NCI-H345 treated with DMSO at 0.1 percent for 48 hours (cell line): ENCODE measurements around the gene ETFBKMT.

Experiments used
- DNase-seq: peaks from one replicate; lab custom pipeline; 2025; ENCODE audit not compliant: unreplicated experiment; lab: John Stamatoyannopoulos, UW

Gene ETFBKMT

GRCh38 chr12:31659087-31659942 is at the start of gene ETFBKMT:
TSS of gene ETFBKMT (plus strand) at chr12:31659688. CDS start at chr12:31661954, 2,266 bp downstream.
- peak; percentile 97 for DNase-seq

GRCh38 chr12:31612819-31613218 is 46.7 kb upstream of the ETFBKMT start:
- no peak for DNase-seq

- DNase-seq = no peak
Measured at GRCh38 chr12:31618228-31619025, 41.1 kb upstream of the ETFBKMT start.

GRCh38 chr12:31620311-31620710 is 39.2 kb upstream of the ETFBKMT start:
- DNase-seq = no peak

- no peak for DNase-seq
Measured at GRCh38 chr12:31622038-31622437, 37.5 kb upstream of the ETFBKMT start.

- DNase-seq = no peak
Measured at GRCh38 chr12:31626270-31626995, 33.1 kb upstream of the ETFBKMT start.

GRCh38 chr12:31627456-31628054 is 31.9 kb upstream of the ETFBKMT start:
- DNase-seq = no peak

GRCh38 chr12:31629756-31630732 is 29.4 kb upstream of the ETFBKMT start:
- DNase-seq = no peak

- no peak for DNase-seq
Measured at GRCh38 chr12:31631023-31631724, 28.3 kb upstream of the ETFBKMT start.

GRCh38 chr12:31631809-31632208 is 27.7 kb upstream of the ETFBKMT start:
- DNase-seq = no peak

GRCh38 chr12:31633464-31633863 is 26.0 kb upstream of the ETFBKMT start:
- DNase-seq = no peak

GRCh38 chr12:31634620-31635019 is 24.9 kb upstream of the ETFBKMT start:
- no peak for DNase-seq

GRCh38 chr12:31641509-31642090 is 17.9 kb upstream of the ETFBKMT start:
- DNase-seq = no peak

GRCh38 chr12:31644536-31644935 is 15.0 kb upstream of the ETFBKMT start:
- DNase-seq = no peak

GRCh38 chr12:31645924-31646323 is 13.6 kb upstream of the ETFBKMT start:
- no peak for DNase-seq

GRCh38 chr12:31647086-31647491 is 12.4 kb upstream of the ETFBKMT start:
- no peak for DNase-seq

- no peak for DNase-seq
Measured at GRCh38 chr12:31650918-31651317, 8.6 kb upstream of the ETFBKMT start.

GRCh38 chr12:31651893-31652521 is 7.5 kb upstream of the ETFBKMT start:
- DNase-seq = no peak
